Epithelial cell of prostate (primary cell): ENCODE data around the gene SORCS3.
A peak's percentile ranks its signal among the peaks of the same experiment; 100 is the strongest.

ENCODE experiments used
- DNase-seq: peaks from one replicate; pipeline ENCODE4 v3.0.0-alpha.2; 2011; ENCODE audit warnings: low read depth, low spot score
- H3K27ac ChIP-seq: fragments of 450-650 bp; 2 replicates; pipeline ENCODE4 v1.5.1; 2017; ENCODE audit warnings: mild to moderate bottlenecking

The SORCS3 gene

DNA sequence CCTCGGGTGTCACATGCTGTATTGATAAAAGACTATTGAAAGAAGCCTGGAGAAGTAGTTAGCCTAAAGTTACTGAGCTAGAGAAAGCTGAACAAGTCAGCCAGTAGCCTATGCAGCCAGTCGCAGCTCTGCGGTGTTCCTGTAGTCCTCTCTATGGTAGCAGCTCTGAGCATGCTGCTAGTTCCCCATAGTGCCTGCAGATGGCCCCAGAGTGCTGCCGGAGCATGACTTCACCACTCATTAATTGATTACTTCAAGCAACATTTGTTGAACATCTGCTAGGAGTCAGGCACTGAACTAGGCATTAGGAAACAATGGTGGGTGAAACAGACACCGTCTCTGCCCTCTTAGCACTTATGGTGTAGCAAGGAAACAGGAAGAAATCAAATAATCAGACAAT, 422.7 kb downstream of the SORCS3 start:
- no peak overlapping the region for H3K27ac ChIP-seq
- no peak for DNase-seq

GRCh38 chr10:105068497-105068896, 427.4 kb downstream of the SORCS3 start:
- H3K27ac ChIP-seq: no peak overlapping the region
- DNase-seq: no peak

DNA sequence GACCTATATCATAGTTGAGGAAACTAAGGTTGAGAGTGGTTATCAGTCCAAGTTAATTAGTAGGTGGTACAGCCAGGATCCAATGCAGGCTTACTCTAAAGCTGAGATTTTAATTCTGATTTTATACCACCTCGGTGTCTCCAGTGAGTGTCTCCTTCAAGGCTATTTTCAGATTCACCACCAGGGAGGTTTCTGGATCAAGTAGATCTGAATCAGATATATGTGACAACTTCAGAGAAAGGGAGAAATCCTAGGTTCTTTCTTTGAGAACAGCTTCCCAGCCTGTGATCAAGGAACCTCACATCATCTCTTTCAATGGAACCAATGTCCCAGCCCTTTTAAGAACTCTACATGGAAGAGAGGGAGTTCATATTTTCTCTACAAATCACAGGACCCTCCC, 429.2 kb downstream of the SORCS3 start:
- DNase-seq: no peak
- H3K27ac ChIP-seq: no peak overlapping the region

DNA sequence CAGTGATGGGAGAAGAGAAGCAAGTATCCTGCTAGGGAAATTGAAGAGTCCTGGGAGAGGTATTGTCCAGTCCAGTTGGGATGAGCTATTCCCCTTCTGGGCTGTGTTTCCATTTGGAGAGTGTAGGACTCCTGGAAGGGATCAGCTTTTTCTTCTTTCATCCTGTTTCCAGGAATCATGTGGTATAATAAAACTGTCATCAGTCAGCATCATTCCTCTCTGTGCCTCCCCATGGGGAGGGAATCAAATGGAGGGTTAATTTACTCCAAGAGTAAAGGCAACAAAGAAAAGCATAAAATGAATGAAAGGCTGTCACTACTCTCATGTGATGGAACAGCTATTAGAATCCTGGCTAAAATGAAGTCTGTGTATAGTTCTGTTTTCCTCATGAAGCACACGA, 429.9 kb downstream of the SORCS3 start:
- no peak overlapping the region for H3K27ac ChIP-seq
- DNase-seq: no peak

GRCh38 chr10:105071980-105072379, 430.9 kb downstream of the SORCS3 start:
- no peak for DNase-seq

GRCh38 chr10:105073999-105074398, 432.9 kb downstream of the SORCS3 start:
- H3K27ac ChIP-seq: no peak overlapping the region
- peak; percentile 34 for DNase-seq

More at GRCh38 chr10:105071980-105072379, 430.9 kb downstream of the SORCS3 start:
- no peak overlapping the region for H3K27ac ChIP-seq

DNA sequence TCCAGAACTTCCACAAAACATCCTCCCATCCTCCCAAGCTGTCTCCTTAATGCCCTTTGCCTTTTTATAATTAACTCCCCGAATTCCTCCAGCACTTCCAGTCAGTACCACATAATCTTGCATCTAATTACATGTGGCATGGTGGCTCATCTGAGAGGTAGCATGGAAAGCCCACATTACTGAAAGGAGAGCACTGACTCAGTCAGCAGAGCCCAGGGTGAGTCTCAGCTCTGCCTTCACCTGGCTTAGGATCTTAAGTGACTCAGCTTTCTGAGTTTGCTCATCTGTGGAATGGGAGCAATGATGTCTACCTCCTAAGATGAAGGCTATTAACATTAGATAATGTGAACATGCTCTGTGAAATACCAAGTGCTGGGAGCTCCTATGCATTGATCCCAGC, 433.9 kb downstream of the SORCS3 start:
- DNase-seq: no peak
- H3K27ac ChIP-seq: no peak overlapping the region

- no peak overlapping the region for H3K27ac ChIP-seq
- no peak for DNase-seq
Observed at GRCh38 chr10:105085980-105086379, 444.9 kb downstream of the SORCS3 start.

- DNase-seq: no peak
- H3K27ac ChIP-seq: no peak overlapping the region
Observed at GRCh38 chr10:105094048-105094447, 453.0 kb downstream of the SORCS3 start.

DNA sequence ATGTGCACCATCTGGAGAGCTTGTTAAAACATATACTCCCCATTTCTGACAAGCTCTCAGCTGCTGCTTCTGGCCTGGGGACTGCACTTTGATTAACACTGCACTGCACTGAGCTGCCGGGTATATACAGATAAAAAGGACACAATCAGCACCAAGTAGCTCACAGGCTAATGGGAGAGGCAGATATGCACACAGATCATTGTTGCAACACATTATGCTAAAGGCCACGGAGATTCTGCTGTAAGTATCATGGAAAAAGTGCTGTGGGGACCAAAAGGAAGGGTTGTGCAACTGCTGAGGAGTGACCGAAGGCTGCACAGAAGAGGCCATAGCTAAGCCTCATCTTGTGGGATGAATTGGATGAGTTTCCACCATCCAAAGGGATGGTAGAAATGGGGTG, 455.2 kb downstream of the SORCS3 start:
- no peak for DNase-seq
- no peak overlapping the region for H3K27ac ChIP-seq

DNA sequence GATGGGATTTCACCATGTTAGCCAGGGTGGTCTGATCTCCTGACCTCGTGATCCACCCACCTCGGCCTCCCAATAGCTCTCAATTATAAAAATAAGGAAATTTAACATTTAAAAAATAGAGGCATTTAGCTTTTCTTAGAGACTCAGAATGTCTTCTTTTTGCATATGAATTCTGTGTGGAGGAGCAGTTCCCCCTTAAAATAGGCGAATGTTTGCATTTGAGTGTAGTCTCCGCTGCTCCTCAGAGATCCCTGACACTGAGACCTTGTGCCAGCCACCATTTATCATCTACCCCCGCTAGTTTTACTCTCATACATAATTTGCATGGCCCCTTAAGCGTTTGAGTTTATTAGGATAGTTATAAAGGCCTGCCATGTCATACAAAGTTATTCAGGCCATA, 461.9 kb downstream of the SORCS3 start:
- no peak for DNase-seq
- no peak overlapping the region for H3K27ac ChIP-seq

DNA sequence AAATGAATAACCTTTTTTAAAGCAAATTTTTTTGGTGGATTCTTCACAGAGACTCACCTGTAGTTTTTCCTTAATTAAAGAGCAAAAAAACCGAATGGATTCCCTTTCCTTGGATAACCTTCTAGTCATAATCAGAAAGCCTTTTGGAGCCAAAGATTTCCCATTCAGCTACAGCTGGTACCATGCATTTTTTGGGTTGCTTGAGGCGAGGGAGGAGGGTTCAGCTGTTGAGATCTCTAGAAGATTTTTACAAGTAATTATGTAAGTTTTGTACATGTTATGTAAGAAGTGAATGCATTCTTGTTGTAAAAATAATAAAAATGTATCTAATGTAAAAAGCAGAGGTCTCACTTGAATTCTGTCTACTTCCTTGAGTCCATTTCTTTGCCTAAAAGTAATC, 463.2 kb downstream of the SORCS3 start:
- H3K27ac ChIP-seq: no peak overlapping the region
- no peak for DNase-seq

DNA sequence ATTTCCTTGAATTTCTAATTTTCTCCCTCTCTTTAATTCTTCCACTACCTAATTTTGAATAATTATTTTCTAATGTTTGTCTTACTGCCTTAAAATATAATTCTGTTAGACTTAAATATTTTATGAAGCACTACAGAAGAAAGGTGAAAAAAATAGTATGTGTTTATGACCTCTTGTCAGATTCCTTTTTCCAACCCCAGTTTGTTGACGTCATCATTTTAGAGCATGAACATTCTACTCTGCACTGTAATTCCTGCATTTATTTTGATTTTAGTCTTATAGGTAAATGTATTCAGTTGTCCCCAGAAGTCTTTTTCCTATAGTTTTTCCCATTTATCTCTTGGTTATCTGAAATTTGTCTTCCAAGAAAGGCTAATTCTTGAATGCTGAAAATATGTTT, 468.1 kb downstream of the SORCS3 start:
- no peak for DNase-seq
- H3K27ac ChIP-seq: no peak overlapping the region

DNA sequence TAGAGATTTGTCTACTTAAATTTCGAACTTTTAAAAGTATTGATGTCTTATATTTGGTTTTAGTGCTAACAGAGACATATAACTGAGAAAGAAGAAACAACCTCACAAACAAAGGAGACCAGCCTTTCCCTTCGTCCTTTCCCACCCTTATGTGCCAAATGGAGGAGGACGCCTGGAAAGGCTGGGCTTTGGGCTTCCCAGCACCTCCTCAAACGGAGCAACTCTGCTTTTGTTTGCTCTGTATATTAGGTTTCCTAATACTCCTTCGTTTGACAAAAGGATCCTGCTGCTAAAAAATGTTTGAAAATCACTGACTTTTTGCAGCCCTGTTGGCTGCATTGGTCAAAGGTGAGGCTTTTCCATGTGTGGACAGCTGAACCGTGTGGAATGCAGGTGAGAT, 471.8 kb downstream of the SORCS3 start:
- no peak for DNase-seq
- H3K27ac ChIP-seq: no peak overlapping the region

DNA sequence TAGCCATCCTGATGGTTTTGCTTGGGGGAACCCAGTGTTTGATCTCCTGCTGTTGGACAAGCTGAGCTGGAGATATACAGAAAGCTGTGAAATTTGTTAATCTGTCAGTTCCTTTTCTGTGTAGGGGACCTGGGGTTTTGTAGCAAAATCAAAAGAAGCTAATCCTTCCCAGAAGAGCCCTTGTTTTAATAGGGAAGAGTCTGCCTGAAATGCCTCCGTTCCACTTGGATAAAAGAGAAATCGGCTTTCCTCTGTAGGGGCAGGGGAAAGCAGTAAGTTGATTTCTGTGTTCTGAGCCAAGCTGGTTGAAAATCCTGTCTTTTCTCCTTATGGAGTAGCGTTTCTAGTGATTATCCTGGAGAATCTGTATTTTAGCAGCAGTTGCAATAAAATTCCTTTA, 472.6 kb downstream of the SORCS3 start:
- no peak overlapping the region for H3K27ac ChIP-seq
- DNase-seq: no peak

GRCh38 chr10:105121743-105122142, 480.7 kb downstream of the SORCS3 start:
- no peak for DNase-seq
- no peak overlapping the region for H3K27ac ChIP-seq

- DNase-seq: no peak
- no peak overlapping the region for H3K27ac ChIP-seq
Observed at GRCh38 chr10:105128111-105128510, 487.0 kb downstream of the SORCS3 start.

DNA sequence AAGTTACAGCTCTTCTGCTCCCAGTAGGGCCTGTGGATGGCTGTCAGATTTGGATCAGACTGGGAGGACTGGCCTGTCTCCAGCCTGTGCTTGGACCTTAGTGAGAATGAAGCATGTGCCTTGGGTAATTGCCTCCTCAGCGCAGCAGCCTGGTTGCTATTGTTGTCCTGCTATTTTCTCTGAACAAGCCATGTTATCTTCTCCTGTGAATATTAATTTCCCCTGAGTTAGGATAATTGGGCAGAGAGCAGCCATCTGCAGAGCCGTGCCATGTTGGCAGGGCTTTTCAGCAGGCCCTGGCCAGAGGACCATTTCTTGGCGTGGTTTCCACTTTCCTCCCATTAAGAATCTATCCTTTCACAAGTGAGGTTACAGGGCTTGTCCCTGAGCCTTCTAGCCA, 497.3 kb downstream of the SORCS3 start:
- DNase-seq: no peak
- H3K27ac ChIP-seq: no peak overlapping the region

GRCh38 chr10:105139363-105139896, 498.3 kb downstream of the SORCS3 start:
- DNase-seq: no peak
- no peak overlapping the region for H3K27ac ChIP-seq

DNA sequence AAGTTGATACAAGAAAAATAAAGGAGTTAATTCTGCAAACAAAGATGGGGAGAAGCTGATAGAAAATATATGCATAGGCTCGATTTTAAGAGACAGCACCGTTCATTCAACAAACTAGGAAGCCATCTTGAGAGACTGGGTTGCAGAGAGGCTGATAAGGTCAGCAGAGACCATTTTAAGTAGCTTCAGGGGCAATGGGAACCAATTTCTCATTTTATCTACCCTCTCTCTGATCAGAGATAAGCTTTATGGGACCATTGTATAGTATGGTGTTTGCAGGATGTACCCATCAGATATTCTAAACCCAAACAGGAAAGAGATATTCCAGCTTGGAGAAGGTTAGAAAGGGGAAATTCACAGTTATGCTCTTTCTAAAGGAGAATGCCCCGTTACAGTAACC, 499.5 kb downstream of the SORCS3 start:
- H3K27ac ChIP-seq: no peak overlapping the region
- no peak for DNase-seq

DNA sequence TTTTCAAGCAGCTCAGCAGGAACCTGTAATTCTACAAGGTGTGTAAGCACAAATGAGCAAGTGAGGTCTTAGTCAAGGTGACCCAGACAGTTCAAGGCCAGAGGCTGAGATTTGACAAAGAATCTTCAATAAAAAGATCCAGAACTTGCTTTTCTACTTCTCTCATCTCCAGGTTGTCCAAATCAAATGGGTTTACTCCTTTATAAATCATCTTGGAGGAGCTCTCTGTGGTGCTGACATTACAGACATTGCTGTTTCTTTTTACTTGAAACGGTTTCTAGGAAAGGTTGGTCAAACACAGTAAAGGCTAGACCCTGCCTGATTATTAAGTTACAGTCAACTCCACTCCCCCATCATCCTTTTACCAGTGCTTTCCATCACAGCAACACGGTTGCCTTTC, 504.6 kb downstream of the SORCS3 start:
- DNase-seq: no peak
- H3K27ac ChIP-seq: no peak overlapping the region

DNA sequence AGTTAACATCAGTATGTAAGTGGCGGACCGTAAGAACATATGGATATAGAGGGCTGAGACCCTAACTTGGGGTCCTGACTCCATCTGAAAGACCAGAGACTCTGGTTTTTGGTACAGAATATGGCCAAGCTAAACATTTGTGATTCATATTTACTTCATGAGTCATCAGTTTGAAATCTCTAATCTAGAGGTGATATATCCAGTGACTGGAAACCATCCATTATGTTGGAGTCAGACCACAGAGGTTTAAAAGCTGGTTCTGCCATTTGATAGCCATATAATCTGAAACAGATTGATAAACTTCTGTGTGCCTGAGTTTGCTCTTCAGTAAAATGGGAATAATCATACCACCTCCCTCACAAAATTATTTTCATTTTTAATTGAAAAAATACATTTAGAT, 505.3 kb downstream of the SORCS3 start:
- H3K27ac ChIP-seq: no peak overlapping the region
- no peak for DNase-seq

GRCh38 chr10:105148456-105148855, 507.4 kb downstream of the SORCS3 start:
- no peak for DNase-seq

More at GRCh38 chr10:105148456-105148855, 507.4 kb downstream of the SORCS3 start:
- H3K27ac ChIP-seq: peak overlapping the region; percentile 78
